ENCODE results near the gene TAP1. TPM values are rescaled to one million over a fixed set of nuclear protein-coding genes. Genes with fewer than 3 reads are reported as not detected.
A peak's percentile ranks its signal among the peaks of the same experiment; 100 is the strongest.
"Not testable (repeated sequence)": the region's sequence is repeated elsewhere in the genome, so short reads cannot be mapped to it uniquely, and the experiment has no call there.

Gene TAP1
- total and polyA plus RNA-seq, 8 donors, result 7.8 to 32.1 (median 15.2) TPM

DNA sequence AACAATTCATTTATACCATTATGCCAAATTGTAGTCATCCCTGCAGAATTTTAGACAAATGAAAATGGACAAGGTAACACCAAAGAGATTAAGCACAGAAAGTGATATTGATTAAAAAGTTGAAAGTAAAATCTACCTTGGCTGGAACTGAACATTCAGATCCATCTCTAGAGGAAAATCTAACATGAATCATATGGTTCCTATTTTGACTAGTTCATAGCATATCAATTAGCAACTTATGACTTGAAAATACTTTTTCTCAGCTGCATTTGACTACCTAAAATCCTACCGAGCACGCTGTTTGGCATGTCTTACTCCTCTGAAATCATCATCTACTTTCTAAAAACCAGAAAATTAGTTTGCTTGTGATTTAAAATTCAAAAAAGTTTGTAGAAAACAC is 23.1 kb upstream of the TAP1 start:
- Histone ChIP-seq H3K27me3 (peaks cover 0 to 6% (median 0%) of the 10 kb centered on the region in 4 donors), H3K4me3 (no peak overlapping the region), H3K36me3 (no peaks in the 10 kb centered on the region), H3K27ac (no peak overlapping the region), H3K4me1 (no peaks in the 10 kb centered on the region), H3K9me3 (no peaks in the 10 kb centered on the region)
- intact Hi-C loops (cut with DNase I), result no loop called here
- FAIRE-seq (no peak), DNase-seq (no peak), ATAC-seq (no peak)
- TF ChIP-seq, protein P1, sequence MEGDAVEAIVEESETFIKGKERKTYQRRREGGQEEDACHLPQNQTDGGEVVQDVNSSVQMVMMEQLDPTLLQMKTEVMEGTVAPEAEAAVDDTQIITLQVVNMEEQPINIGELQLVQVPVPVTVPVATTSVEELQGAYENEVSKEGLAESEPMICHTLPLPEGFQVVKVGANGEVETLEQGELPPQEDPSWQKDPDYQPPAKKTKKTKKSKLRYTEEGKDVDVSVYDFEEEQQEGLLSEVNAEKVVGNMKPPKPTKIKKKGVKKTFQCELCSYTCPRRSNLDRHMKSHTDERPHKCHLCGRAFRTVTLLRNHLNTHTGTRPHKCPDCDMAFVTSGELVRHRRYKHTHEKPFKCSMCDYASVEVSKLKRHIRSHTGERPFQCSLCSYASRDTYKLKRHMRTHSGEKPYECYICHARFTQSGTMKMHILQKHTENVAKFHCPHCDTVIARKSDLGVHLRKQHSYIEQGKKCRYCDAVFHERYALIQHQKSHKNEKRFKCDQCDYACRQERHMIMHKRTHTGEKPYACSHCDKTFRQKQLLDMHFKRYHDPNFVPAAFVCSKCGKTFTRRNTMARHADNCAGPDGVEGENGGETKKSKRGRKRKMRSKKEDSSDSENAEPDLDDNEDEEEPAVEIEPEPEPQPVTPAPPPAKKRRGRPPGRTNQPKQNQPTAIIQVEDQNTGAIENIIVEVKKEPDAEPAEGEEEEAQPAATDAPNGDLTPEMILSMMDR (IDR thresholded peaks at IDR 0.05), result no peak
- 93 to 94% methylated on average over 2 of the region's 2 CpGs for WGBS, 2 donors

DNA sequence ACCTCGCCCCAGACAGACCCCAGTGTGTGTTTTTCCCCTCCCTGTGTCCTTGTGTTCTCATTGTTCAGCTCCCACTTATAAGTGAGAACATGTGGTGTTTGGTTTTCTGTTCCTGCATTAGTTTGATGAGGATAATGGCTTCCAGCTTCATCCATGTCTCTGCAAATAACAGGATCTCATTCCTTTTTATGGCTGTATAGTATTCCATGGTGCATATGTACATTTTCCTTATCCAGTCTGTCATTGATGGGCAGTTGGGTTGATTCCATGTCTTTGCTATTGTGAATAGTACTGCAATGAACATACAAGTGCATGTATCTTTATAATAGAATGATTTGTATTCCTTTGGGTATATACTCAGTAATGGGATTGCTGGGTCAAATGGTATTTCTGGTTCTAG is 20.4 kb upstream of the TAP1 start:
- DNase-seq; H3K4me1 ChIP-seq; H3K36me3 ChIP-seq; ATAC-seq; H3K27ac ChIP-seq; FAIRE-seq; H3K27me3 ChIP-seq; H3K9me3 ChIP-seq; intact Hi-C loops (cut with DNase I); H3K4me3 ChIP-seq: not testable (repeated sequence)
- WGBS, 2 donors, result 0 to 29% methylated on average over 1 of the region's 1 CpG

DNA sequence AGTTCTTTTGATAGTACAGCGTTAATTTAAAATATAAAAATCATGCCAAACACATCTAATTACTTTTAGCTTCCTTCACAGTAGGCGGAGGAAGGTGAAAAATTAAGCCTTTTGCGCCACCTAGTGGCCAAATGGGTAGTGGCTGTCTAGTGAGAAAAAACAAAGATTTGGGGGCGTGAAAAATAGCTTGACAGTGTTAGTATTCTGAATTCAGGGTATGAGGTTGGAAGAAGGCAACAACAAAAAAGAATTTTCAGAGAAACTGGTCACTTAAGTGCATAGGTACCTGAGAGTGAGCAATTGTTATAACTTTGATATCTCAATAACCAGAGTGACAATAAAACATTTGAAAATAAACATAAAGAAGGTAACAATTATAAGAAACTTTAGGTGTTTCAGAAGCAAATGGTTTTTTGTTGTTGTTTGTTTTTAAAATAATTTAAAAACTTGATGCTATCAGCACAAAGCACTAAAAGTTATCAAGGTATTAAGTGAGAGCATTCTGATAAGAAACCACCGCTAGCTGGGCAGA is 14.8 kb upstream of the TAP1 start:
- no peaks in the 10 kb centered on the region for H3K9me3 ChIP-seq
- no peaks in the 10 kb centered on the region for H3K4me1 ChIP-seq
- H3K27me3 ChIP-seq, result no peaks in the 10 kb centered on the region
- H3K27ac ChIP-seq, result no peak overlapping the region
- TF ChIP-seq, protein P1 (IDR thresholded peaks at IDR 0.05), result peak; percentile 84 to 94 (median 91)
- no peak overlapping the region for H3K4me3 ChIP-seq
- no peaks in the 10 kb centered on the region for H3K36me3 ChIP-seq
- ATAC-seq (peak; percentile 72 to 92 (median 90)), DNase-seq (peak in 5 of 6 donors; percentile 59 to 91 (median 76)), FAIRE-seq (peak; percentile 93)
- WGBS, 2 donors, result 7 to 8% methylated on average over 5 of the region's 5 CpGs
- intact Hi-C loops (cut with DNase I), result loop anchor here in 1 of 3 donors (5.0 kb wide), 1 partner anchor 41 kb away; no protein-coding TSS in a partner anchor

DNA sequence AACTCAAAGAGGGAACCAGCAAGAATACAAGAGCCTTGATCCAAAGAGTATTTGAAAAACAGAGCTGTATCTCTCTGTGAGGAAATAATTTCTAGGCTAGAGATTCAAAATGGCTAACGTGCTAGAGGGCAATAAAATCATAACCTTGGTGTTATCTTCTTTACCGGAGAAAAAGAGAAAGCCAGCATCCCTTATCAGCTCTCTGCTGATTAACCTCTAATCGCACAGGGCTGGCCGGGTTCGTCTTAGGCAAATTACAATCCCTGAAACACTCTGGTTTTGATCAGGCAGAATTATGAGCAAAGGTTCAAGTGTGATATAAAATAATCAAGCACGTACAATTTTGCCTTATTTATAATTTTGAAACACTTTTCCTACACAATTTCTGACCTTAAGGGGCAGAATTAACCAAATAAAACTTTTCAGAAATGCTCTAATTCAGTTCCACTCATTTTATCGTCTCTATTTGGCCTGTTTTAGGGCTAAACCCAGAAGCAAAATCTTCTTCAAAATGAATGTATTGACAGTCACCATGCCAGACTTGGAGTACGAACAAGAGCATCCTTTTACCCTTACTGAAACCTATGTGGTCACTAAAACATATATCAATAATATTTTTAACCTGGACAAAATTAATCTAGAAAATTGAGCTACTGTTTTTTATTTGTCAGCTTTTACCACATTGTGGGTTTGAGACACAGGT is 14.2 kb upstream of the TAP1 start:
- no peaks in the 10 kb centered on the region for H3K4me1 ChIP-seq
- FAIRE-seq (no peak), DNase-seq (no peak), ATAC-seq (peak in 1 of 4 donors; percentile 19)
- H3K27ac ChIP-seq, result no peak overlapping the region
- no peaks in the 10 kb centered on the region for H3K9me3 ChIP-seq
- H3K4me3 ChIP-seq, result no peak overlapping the region
- TF ChIP-seq, protein P1 (IDR thresholded peaks at IDR 0.05), result no peak
- intact Hi-C loops (cut with DNase I), result loop anchor here in 1 of 3 donors (5.0 kb wide), 1 partner anchor 40 kb away; no protein-coding TSS in a partner anchor
- 15 to 17% methylated on average over 8 of the region's 8 CpGs for WGBS, 2 donors
- H3K36me3 ChIP-seq, result no peaks in the 10 kb centered on the region
- no peaks in the 10 kb centered on the region for H3K27me3 ChIP-seq

DNA sequence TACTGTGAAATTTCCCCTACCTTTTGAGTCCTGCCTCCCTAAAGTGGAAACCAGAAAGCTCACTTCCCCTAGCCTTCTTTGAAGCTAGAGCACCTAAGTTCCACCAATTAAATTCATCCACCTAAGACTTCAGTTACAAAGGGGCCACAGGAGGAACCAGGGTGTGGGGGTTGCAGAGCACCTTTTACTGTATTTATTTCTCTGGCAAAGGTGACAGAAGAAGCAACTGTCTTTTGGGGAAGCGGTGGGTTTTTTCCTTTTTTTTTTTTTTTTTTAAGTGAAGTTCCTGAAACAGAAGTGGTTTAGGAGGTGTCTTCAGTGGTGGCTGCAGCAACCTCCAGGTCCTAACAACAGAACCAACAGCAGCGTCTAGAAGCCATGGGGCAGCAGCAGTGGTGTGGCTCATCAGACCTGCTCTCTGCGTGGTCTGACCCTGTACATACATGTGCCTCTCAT is 13.5 kb upstream of the TAP1 start:
- no peak overlapping the region for H3K4me3 ChIP-seq
- FAIRE-seq (no peak), ATAC-seq (no peak), DNase-seq (no peak)
- H3K27ac ChIP-seq, result no peak overlapping the region
- H3K36me3 ChIP-seq, result no peaks in the 10 kb centered on the region
- H3K27me3 ChIP-seq, result no peaks in the 10 kb centered on the region
- 53 to 79% methylated on average over 3 of the region's 3 CpGs for WGBS, 2 donors
- TF ChIP-seq, protein P1 (IDR thresholded peaks at IDR 0.05), result no peak
- intact Hi-C loops (cut with DNase I), result loop anchor here in 1 of 3 donors (5.0 kb wide), 1 partner anchor 40 kb away; no protein-coding TSS in a partner anchor
- no peaks in the 10 kb centered on the region for H3K9me3 ChIP-seq
- H3K4me1 ChIP-seq, result peaks cover 0 to 1% (median under 1%) of the 10 kb centered on the region in 3 donors
